Astrocyte of the cerebellum (primary cell): ENCODE results near the gene LHX8.

Experiments used
- DNase-seq: peaks from one replicate; pipeline ENCODE4 v3.0.0-alpha.2; 2011; ENCODE audit warnings: low read depth
- H3K4me3 ChIP-seq: 2 replicates; pipeline ENCODE4 v1.5.1; 2011; ENCODE audit warnings: mild to moderate bottlenecking, low read depth, low read length, moderate library complexity
- in situ Hi-C: cut with HindIII; loops from 2 replicates; pipeline ENCODE4 v1.10.0; 2017; ENCODE audit warnings: low sequenced_read_pairs
- TF ChIP-seq, protein P1 (sequence below): IDR thresholded peaks from 2 replicates; pipeline ENCODE4 v1.5.1; 2012; ENCODE audit warnings: low read length, low read depth, moderate library complexity, mild to moderate bottlenecking; ENCODE audit errors: missing control alignments

Gene LHX8

DNA sequence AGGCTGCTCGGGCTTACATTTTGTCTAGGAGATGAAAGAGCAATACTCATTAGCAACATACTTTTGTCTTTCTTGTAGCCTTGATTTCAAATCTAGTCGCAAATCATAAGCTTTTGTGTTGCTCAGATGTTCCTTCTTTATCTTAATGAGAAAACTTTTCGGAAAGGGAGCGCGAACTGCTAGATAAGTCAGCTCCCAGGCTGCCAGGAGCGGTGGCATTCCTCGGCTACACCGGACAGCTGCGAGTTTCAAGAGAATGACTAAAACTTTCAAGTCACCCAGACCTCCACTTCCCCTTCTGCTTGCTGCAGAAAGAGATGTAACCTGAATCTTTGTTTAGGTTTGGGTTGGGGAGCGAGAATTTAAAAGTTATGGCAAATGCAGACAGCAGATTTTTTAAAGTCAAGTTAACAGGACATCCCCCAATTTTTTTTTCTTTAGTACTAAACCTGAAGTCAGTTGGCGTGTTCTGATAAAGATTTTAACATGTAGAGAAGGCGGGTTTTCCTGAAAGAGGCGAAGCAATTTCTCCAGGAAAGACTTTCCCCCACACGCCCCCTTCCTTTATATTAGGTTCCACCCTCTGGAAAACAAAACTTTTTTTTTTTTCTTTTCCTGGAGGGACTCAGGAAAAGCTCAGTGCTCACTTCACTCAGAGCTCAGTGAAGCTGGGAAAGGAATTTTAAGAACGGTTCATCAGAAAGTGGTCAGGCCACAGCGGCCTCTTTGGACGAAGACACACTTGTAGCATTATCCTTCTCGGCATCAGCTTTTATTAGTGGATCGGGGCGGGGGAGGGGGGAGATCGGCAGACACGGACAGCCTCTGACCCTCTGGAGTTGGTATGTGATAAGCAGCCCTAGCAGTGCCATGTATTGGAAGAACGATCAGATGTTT lies at the start of gene LHX8:
LHX8 (plus strand) TSS at position 639 of the 897 bp plus-strand sequence. CDS start 2,227 bp downstream, outside the sequence.
- in situ Hi-C loops, result no loop called here
- no peak within 1 kb of the TSS for H3K4me3 ChIP-seq
- TF ChIP-seq, protein P1, sequence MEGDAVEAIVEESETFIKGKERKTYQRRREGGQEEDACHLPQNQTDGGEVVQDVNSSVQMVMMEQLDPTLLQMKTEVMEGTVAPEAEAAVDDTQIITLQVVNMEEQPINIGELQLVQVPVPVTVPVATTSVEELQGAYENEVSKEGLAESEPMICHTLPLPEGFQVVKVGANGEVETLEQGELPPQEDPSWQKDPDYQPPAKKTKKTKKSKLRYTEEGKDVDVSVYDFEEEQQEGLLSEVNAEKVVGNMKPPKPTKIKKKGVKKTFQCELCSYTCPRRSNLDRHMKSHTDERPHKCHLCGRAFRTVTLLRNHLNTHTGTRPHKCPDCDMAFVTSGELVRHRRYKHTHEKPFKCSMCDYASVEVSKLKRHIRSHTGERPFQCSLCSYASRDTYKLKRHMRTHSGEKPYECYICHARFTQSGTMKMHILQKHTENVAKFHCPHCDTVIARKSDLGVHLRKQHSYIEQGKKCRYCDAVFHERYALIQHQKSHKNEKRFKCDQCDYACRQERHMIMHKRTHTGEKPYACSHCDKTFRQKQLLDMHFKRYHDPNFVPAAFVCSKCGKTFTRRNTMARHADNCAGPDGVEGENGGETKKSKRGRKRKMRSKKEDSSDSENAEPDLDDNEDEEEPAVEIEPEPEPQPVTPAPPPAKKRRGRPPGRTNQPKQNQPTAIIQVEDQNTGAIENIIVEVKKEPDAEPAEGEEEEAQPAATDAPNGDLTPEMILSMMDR, result no peak
- DNase-seq, result no peak

DNA sequence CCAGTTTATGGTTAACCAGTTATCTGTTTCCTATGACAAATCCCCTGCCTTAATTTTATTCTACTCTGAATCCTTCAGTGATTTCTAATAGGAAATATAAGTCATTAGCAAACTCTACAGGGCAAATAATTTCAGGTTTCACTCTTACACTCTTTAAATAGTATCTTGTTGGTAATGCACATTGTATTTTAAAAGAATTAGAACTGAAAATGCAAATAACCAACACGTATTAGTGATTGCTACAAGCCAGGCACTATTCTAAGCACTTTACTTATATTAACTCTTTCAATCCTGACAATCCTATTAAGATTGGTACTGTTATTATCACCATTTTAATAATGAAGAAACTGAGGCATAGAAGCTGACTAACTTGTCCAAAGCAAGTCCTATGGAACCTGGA lies 48.3 kb upstream of the LHX8 start:
- TF ChIP-seq, protein P1, result no peak
- in situ Hi-C loops, result no loop called here
- H3K4me3 ChIP-seq, result no peak overlapping the region
- DNase-seq, result no peak

DNA sequence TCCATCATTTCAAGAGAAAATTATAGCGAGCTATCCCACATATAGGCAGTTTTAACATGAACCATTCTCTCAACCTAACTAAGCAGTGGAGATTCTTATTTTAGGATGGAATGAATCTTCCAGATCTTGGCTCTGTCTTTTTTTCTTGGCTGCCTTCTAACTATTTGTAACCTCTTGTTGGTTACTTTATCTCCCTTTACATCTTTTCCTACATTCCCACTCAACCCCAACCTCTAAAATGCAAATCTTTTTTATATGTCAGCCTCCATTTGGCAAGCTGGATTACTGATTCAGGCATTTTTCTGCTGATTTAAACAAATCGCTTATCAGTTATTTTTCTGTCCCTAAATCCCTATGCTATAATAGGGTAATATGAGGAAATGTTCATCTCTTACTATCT lies 46.9 kb upstream of the LHX8 start:
- in situ Hi-C loops, result no loop called here
- H3K4me3 ChIP-seq, result no peak overlapping the region
- no peak for DNase-seq
- TF ChIP-seq, protein P1, result no peak

DNA sequence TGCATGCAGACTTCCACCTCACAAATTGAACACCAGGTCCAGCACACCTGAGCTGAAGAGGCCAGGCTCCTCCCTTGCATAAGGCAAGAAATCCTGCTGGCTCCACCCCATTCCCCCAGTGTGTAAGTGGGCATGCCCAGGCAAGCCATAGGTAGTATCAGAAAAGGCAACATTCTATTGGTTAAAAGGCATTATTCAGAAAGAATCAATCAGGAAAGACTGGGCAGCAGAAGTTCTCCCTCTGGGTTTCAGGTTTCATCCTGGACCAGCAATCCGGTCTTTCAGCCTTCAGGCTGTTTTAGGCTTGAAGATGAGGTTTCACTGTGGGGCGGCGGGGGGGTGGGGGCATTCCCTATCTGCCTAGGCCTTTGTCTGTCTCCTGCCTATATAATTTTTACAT lies 42.0 kb upstream of the LHX8 start:
- DNase-seq, result no peak
- in situ Hi-C loops, result no loop called here
- H3K4me3 ChIP-seq, result no peak overlapping the region
- TF ChIP-seq, protein P1, result no peak

DNA sequence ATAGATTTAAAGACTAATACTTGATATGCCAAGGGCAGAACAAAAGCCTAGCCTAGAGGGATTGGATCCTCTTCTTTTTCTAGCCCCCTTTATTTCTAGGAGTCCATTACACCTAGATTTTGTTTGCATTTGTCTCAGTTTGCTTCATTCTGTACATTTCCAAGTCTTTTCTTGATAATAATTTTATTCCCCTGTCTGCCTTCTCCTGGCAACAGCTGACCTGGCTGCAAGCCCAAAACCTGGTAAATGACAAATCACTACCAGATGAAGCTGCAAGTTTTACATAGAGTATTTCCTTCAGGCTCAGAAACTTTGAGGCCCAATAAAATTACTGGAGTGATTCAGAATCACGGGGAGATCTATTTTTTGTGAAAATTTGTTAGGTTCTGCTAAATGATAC lies 36.5 kb upstream of the LHX8 start:
- peak; percentile 31 for DNase-seq
- no peak overlapping the region for H3K4me3 ChIP-seq
- TF ChIP-seq, protein P1, result no peak
- in situ Hi-C loops, result no loop called here

DNA sequence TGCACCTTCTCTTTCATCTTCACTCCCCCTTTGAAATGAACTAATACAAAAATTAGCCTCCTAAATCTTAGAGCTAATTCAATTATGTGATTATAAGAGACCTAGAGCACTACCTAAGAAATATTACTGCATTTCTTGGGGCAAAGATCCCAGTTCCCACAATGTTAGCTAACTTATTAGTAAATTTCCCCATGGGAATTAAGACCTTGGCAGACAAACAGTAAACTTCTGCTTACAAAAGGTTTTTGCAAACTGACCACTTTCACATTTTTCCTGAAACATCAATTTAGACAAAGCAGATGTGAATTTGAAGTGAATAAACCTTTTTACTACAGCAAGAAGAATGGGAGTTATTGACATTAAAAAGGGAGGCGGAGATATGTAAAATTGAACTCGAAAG lies 34.6 kb upstream of the LHX8 start:
- no peak for DNase-seq
- H3K4me3 ChIP-seq, result no peak overlapping the region
- in situ Hi-C loops, result no loop called here
- TF ChIP-seq, protein P1, result no peak
